Endometrium (tissue), 2 donors: ENCODE measurements around the gene LRRC41.
"Not testable (repeated sequence)": the region's sequence is repeated elsewhere in the genome, so short reads cannot be mapped to it uniquely, and the experiment has no call there.

Experiments
- FAIRE-seq: peaks from 2 replicates; lab custom pipeline; 2012; peaks lifted over from hg19 to GRCh38; lab: Jason Lieb, UNC
- donor health status: control.
- donor health status: control.

The LRRC41 gene

DNA sequence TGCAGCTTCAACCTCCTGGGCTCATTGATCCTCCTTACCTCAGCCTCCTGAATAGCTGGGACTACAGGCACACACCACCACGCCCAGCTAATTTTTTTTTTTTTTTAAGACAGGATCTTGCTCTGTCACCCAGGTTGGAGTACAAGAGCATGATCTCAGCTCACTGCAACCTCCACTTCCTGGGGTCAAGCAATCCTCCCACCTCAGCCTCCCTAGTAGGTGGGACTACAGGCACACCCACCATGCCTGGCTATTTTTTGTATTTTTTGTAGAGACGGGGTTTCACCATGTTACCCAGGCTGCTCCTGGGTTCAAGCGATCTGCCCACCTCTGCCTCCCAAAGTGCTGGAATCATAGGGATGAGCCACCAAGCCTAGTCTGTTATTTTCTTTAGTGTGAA lies 59.6 kb downstream of the LRRC41 start:
- FAIRE-seq, result not testable (repeated sequence)

DNA sequence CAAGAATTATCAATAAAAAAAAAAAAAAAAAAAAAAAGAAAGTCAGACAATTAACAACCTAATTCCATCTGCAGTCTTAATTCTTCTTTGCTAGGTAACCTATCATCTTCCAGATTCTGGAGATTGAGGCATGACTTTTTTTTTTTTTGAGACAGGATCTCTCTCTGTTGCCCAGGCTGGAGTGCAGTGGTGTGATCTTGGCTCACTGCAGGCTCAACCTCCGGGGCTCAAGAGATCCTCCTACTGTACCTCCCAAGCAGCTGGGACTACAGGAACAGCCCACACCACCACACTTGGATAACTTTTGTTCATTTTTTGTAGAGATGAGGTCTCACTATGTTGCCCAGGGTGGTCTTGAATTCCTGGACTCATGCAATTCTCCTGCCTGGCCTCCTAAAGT lies 60.5 kb downstream of the LRRC41 start:
- no peak for FAIRE-seq

- not testable (repeated sequence) for FAIRE-seq
Measured at GRCh38 chr1:46241733-46242132, 61.7 kb downstream of the LRRC41 start.

GRCh38 chr1:46238865-46239264 lies 64.6 kb downstream of the LRRC41 start:
- not testable (repeated sequence) for FAIRE-seq

- FAIRE-seq, result no peak
Measured at GRCh38 chr1:46236882-46237281, 66.5 kb downstream of the LRRC41 start.

DNA sequence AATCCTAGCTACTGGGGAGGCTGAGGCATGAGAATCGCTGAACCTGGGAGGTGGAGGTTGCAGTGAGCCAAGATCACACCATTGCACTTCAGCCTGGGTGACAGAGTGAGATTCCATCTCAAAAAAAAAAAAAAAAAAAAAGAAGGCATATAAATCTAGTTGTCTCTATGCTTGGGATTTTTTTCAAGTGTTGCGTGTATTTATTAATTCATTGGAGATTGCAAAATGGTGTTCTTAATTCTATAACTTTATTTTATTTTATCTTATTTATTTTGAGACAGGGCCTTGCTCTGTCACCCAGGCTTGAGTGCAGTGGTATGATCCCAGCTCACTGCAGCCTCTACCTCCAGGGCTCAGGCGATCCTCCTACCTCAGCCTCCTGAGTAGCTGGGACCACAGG lies 72.2 kb downstream of the LRRC41 start:
- FAIRE-seq, result not testable (repeated sequence)
